ENCODE measurements around the gene AOAH.

Gene AOAH

DNA sequence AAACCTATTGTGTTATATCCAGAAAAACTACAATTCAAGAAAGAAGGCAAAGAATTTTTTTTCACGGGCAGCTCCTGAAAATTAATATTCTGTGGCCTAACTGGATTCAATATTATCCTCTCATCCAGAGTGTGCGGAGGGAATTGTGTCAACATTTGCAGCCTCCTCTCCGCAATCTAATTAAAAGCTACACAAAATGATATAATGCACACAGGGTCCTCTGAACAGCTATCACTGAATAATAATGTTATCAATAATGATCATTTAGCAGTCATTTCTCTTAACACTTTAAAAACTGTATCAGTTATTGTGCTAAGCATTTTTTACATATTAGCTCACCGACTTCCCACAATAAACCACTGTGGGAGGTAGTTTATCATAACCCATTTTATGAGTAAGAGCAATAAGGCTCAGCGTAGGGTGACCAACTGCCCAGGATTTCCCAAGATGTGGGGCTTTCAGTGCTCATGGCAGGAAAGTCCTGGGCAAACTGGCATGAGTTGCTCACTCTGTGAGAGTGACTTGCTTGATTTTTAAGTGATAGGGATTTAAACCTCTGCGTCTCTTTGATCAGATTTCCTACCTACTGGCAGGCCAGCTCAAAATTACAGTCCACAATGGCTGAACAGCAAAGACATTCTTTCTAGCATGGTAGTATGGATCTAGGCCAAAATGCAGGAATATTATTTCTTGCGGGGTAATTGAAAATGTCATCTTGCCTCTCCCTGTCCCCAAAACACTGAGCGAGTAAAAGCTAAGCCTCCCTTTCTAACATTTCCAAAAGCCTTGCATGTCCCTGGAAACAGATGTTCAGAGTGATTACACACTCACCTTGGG is 65.7 kb downstream of the AOAH start:
- no peak for TF ChIP-seq CTCF (IDR thresholded peaks at IDR 0.05; ENCODE audit: control insufficient read depth, insufficient read depth, low read depth, low read length, missing control alignments)
- DNase-seq (ENCODE audit: low read depth): peak; percentile 92
- H3K4me3 ChIP-seq (ENCODE audit: control insufficient read depth, low read depth, low read length): no peak overlapping the region

DNA sequence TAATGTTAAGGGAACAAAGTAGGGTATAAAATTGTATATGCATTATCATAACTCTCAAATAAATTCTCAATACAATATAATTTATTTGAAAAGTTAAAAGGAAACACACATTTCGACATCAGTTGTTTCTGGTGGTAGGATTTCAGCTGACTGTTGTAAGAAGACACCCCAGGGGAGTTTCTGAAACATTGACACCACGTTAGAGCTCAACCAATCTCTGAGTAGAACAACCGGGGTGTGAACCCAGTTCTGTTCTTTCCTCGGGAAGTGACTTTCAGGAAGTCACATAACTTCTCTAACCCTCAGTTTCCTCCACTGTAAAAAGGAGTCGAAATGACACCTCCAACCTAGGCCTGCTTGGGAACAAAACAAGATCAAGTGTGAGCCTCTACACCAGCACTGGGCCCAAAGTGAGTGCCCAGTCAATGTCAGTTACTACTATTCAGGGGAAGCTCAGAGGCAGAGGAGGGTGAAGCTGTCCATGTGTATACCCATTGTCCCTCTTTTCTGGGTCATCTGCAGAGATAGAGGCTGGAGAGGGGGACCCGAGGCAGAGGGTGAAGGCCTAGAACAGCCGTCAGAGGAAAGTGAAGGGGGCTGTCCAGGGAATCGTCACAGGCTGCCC is 67.1 kb downstream of the AOAH start:
- no peak for TF ChIP-seq CTCF (IDR thresholded peaks at IDR 0.05; ENCODE audit: control insufficient read depth, insufficient read depth, low read depth, low read length, missing control alignments)
- DNase-seq (ENCODE audit: low read depth): no peak
- H3K4me3 ChIP-seq (ENCODE audit: control insufficient read depth, low read depth, low read length): no peak overlapping the region

- no peak for TF ChIP-seq CTCF (IDR thresholded peaks at IDR 0.05; ENCODE audit: control insufficient read depth, insufficient read depth, low read depth, low read length, missing control alignments)
- H3K4me3 ChIP-seq (ENCODE audit: control insufficient read depth, low read depth, low read length): no peak overlapping the region
- DNase-seq (ENCODE audit: low read depth): no peak
These were observed 69.9 kb downstream of the AOAH start for GRCh38 chr7:36654436-36654835.

- DNase-seq (ENCODE audit: low read depth): no peak
- no peak overlapping the region for H3K4me3 ChIP-seq (ENCODE audit: control insufficient read depth, low read depth, low read length)
- no peak for TF ChIP-seq CTCF (IDR thresholded peaks at IDR 0.05; ENCODE audit: control insufficient read depth, insufficient read depth, low read depth, low read length, missing control alignments)
These were observed 70.5 kb downstream of the AOAH start for GRCh38 chr7:36653663-36654355.

- peak; percentile 64 for DNase-seq (ENCODE audit: low read depth)
- no peak overlapping the region for H3K4me3 ChIP-seq (ENCODE audit: control insufficient read depth, low read depth, low read length)
- TF ChIP-seq CTCF (IDR thresholded peaks at IDR 0.05; ENCODE audit: control insufficient read depth, insufficient read depth, low read depth, low read length, missing control alignments): no peak
These were observed 71.2 kb downstream of the AOAH start for GRCh38 chr7:36653008-36653662.

DNA sequence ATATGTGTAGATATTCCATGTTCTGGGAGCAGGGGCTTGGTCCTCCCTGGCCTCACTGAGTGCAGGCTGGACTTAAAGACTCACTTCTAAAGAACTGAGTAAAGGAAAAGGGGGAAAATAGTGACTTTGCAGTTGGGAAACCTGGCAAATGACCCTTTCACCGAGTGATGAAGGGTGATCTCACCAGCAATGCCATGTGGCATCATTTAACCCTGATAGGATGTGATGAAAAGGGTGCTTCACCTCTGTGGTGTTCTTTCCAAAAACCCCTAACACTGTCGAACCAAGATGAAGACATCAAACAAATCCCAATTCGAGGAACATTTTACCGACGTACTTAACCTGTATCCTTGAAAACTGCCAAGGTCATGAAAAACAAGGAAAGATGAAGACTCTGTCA is 71.9 kb downstream of the AOAH start:
- TF ChIP-seq CTCF (IDR thresholded peaks at IDR 0.05; ENCODE audit: control insufficient read depth, insufficient read depth, low read depth, low read length, missing control alignments): no peak
- H3K4me3 ChIP-seq (ENCODE audit: control insufficient read depth, low read depth, low read length): no peak overlapping the region
- no peak for DNase-seq (ENCODE audit: low read depth)

Measured in AG09309 (cell line).